Measurements from ENCODE around the gene B3GAT2. TPM values are rescaled to one million over a fixed set of nuclear protein-coding genes. Genes with fewer than 3 reads are reported as not detected.

The B3GAT2 gene
- total and polyA plus RNA-seq, 2 of the 13 experiments (the other 11 are each of a cell fraction or from before 2014, with no cell fraction given): 0.01 to 0.02 TPM

- TF ChIP-seq TRIM24 (CRISPR knock-in tag; IDR thresholded peaks at IDR 0.05): peak; percentile 82
These were observed 10.2 kb upstream of the B3GAT2 start (continued) for GRCh38 chr6:70967049-70967448.

DNA sequence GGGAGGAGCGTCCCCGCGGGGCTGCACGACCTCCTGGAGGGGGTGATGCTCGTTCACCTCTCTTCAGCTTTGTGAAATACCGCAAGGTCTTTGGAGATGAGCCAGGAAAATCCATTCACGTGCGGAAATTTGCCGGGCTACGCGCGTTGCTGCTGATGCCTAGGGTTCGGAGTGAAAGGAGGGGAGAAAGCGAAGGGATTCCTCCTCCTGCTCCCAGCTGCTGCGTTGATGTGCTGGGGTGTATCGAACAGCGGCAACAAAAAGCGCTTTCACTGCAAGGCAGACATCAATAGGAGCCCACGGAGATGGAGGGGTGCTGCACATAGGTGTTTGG lies 391 bp upstream of the B3GAT2 start:
- H2AFZ ChIP-seq (ENCODE audit: low read length): no peak overlapping the region
- WGBS (ENCODE audit: low lambda C conversion rate): 44% methylated on average over 19 of the region's 19 CpGs
- POLR2A ChIA-PET: no interaction called here

More for the DNA sequence above, 391 bp upstream of the B3GAT2 start:
- H4K20me1 ChIP-seq (ENCODE audit: insufficient read depth, low read length): no peaks in the 10 kb centered on the region
- BruUV-seq (replicated peaks): no TSS peak
- DNase-seq (ENCODE audit: low spot score): no peak
- ATAC-seq: no peak
- H3K79me2 ChIP-seq (ENCODE audit: insufficient read depth, low read length): no peaks in the 10 kb centered on the region
- peak overlapping the region in 1 of 3 experiments; percentile 66; a peak in 1 of 6 replicates for H3K4me3 ChIP-seq (replicated peaks in 1 of 3; ENCODE audit: insufficient read depth in 1 of 3, low read depth in 2 of 3, low read length in 3 of 3)
- FAIRE-seq: no peak
- H3K9ac ChIP-seq (ENCODE audit: insufficient read depth, low read depth, low read length): no peak overlapping the region
- H3K36me3 ChIP-seq (replicated peaks in 1 of 2; ENCODE audit: control insufficient read depth in 1 of 2, insufficient read depth in 2 of 2, low read length in 2 of 2): no peaks in the 10 kb centered on the region
- peaks cover 0 to 36% of the 10 kb centered on the region in 2 experiments; a peak in 4 of 5 replicates for H3K27me3 ChIP-seq (ENCODE audit: control insufficient read depth in 1 of 2, insufficient read depth in 2 of 2, low read length in 2 of 2)
- intact Hi-C loops (cut with micrococcal nuclease; ENCODE audit: unreplicated experiment) (loop anchor here (10.0 kb wide), 1 partner anchor 162 kb away; no protein-coding TSS in a partner anchor), in situ Hi-C loops (cut with HindIII; ENCODE audit: extremely low pct_ligation_motif_present, low pct_unique_long_range_greater_than_20kb) (loop anchor here (10.0 kb wide), 1 partner anchor 252 kb away; no protein-coding TSS in a partner anchor)
- no peak overlapping the region for H3K27ac ChIP-seq (ENCODE audit: extremely low read length, insufficient read depth, low read length)
- peaks cover 12% of the 10 kb centered on the region for H3K4me1 ChIP-seq (ENCODE audit: insufficient read depth, low read length)
- CTCF ChIA-PET (ENCODE audit: low intra/inter-chr PET ratio, low total read pairs): no interaction called here
- TF ChIP-seq, protein P1, sequence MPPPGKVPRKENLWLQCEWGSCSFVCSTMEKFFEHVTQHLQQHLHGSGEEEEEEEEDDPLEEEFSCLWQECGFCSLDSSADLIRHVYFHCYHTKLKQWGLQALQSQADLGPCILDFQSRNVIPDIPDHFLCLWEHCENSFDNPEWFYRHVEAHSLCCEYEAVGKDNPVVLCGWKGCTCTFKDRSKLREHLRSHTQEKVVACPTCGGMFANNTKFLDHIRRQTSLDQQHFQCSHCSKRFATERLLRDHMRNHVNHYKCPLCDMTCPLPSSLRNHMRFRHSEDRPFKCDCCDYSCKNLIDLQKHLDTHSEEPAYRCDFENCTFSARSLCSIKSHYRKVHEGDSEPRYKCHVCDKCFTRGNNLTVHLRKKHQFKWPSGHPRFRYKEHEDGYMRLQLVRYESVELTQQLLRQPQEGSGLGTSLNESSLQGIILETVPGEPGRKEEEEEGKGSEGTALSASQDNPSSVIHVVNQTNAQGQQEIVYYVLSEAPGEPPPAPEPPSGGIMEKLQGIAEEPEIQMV (CRISPR knock-in tag; IDR thresholded peaks at IDR 0.05; ENCODE audit: low read depth): no peak
- TF ChIP-seq ZBTB20 (CRISPR knock-in tag; IDR thresholded peaks at IDR 0.05; ENCODE audit: borderline replicate concordance, low read depth) (no peak), ATAD3A (CRISPR knock-in tag; IDR thresholded peaks at IDR 0.05) (no peak)
- TF ChIP-seq, protein P2, sequence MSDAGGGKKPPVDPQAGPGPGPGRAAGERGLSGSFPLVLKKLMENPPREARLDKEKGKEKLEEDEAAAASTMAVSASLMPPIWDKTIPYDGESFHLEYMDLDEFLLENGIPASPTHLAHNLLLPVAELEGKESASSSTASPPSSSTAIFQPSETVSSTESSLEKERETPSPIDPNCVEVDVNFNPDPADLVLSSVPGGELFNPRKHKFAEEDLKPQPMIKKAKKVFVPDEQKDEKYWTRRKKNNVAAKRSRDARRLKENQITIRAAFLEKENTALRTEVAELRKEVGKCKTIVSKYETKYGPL (CRISPR knock-in tag; IDR thresholded peaks at IDR 0.05): no peak
- TF ChIP-seq, protein P3, sequence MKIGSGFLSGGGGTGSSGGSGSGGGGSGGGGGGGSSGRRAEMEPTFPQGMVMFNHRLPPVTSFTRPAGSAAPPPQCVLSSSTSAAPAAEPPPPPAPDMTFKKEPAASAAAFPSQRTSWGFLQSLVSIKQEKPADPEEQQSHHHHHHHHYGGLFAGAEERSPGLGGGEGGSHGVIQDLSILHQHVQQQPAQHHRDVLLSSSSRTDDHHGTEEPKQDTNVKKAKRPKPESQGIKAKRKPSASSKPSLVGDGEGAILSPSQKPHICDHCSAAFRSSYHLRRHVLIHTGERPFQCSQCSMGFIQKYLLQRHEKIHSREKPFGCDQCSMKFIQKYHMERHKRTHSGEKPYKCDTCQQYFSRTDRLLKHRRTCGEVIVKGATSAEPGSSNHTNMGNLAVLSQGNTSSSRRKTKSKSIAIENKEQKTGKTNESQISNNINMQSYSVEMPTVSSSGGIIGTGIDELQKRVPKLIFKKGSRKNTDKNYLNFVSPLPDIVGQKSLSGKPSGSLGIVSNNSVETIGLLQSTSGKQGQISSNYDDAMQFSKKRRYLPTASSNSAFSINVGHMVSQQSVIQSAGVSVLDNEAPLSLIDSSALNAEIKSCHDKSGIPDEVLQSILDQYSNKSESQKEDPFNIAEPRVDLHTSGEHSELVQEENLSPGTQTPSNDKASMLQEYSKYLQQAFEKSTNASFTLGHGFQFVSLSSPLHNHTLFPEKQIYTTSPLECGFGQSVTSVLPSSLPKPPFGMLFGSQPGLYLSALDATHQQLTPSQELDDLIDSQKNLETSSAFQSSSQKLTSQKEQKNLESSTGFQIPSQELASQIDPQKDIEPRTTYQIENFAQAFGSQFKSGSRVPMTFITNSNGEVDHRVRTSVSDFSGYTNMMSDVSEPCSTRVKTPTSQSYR (CRISPR knock-in tag; IDR thresholded peaks at IDR 0.05; ENCODE audit: borderline replicate concordance): no peak
- TF ChIP-seq, protein P4, sequence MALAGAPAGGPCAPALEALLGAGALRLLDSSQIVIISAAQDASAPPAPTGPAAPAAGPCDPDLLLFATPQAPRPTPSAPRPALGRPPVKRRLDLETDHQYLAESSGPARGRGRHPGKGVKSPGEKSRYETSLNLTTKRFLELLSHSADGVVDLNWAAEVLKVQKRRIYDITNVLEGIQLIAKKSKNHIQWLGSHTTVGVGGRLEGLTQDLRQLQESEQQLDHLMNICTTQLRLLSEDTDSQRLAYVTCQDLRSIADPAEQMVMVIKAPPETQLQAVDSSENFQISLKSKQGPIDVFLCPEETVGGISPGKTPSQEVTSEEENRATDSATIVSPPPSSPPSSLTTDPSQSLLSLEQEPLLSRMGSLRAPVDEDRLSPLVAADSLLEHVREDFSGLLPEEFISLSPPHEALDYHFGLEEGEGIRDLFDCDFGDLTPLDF (CRISPR knock-in tag; IDR thresholded peaks at IDR 0.05): no peak
- TF ChIP-seq, protein P5, sequence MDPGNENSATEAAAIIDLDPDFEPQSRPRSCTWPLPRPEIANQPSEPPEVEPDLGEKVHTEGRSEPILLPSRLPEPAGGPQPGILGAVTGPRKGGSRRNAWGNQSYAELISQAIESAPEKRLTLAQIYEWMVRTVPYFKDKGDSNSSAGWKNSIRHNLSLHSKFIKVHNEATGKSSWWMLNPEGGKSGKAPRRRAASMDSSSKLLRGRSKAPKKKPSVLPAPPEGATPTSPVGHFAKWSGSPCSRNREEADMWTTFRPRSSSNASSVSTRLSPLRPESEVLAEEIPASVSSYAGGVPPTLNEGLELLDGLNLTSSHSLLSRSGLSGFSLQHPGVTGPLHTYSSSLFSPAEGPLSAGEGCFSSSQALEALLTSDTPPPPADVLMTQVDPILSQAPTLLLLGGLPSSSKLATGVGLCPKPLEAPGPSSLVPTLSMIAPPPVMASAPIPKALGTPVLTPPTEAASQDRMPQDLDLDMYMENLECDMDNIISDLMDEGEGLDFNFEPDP (CRISPR knock-in tag; conservative IDR thresholded peaks at IDR 0.05): no peak
- no peaks in the 10 kb centered on the region for H3K9me3 ChIP-seq (ENCODE audit: low read length)
- no peak overlapping the region for H3K4me2 ChIP-seq (ENCODE audit: low read depth, low read length)

Data from HepG2 (cell line).